TTC549 (cell line): ENCODE measurements around the gene THY1.

Experiments
- FAIRE-seq: peaks from 2 replicates; lab custom pipeline; 2012; peaks lifted over from hg19 to GRCh38; lab: Jason Lieb, UNC

The THY1 gene

DNA sequence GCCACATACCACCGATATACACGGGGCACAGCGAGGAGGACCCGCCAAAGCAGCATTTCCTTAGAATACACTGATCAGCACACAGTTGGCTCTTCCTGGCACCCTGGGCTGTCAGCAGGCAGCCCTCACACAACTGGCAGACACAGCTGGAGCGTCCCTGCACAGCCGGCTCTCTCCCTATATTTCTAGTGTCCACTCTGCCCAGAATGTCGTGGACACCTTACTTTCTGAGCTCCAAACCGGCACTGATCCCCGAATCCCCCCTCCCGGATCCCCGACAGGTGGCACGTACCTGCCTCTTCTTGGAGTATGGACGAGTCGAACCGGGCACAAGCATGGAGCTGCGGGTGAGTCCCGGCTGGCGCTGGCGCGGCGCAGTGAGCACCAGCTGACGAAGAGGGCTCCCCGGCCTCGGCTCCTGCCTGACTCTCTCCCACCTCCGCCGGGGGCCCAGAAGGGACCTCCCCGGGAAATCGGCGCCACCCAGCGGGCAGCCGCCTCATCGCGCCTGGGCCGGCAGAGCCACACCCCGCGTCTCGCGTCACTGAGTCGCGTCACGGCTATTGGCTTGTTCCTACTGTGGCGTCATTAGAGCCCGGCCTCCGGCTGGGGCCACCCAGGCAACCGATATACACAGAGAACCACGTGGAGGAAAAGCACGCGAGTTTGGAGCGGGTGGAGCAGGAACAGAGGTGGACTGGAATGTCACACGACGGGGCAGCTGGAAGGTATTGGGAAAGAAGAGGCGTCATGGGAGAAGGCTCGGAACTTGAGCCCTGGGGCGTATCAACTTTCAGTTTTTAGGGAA, 41.6 kb downstream of the THY1 start, which contains the start of gene USP2:
TSS of gene USP2 (minus strand) at position 510 of the 808 bp plus-strand sequence. CDS start 8,210 bp downstream, outside the sequence.
- FAIRE-seq, result peak; percentile 77

DNA sequence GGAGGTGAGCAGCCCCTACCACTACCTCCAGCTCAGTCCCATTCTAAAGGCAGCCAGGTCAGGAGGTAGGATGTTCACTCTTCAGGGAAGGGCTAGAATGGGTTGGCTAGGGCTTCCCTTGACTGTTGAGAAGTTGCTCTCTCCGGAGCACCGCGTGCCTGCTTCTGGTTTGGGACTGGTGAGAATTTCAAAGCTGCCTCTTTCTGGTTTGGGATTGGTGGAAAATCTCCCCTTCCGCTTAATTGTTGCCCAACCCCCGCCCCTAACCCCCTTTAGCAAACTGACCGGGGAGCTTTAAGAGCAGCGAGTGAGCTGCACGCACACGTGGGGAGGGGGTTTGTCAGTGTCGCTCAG, 42.2 kb downstream of the THY1 start:
- FAIRE-seq, result no peak

DNA sequence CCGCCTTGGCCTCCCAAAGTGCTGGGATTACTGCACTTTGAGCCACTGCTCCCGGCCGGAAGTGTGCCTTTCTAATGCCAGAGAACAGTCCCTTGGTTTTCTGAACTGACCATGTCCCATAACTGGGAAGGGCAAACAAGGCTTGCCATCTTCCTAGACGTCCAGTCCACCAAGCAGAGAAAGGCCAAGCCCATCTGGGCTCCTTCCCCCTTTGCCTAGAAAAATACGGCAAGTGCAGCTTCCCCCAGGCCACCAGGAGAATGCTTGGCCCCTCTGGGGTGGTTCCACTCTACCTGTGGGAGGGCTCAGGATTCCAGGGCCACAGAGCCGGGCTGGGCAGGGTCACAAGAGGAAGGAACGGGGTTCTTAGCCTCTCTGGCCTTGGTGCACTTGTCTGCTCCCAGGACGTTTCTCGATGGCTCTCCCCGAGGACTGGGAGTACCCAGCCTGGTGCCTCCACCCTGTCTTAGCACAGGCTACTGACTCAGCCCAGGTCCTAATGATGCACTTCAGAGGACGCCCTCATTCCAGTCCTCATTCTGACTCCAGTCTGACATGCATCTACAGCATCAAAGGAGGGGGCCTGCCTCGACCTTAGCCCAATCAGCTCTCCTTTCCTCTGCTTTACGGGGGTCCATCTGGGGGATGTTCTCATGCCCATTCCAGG, 42.7 kb downstream of the THY1 start:
- FAIRE-seq, result no peak

DNA sequence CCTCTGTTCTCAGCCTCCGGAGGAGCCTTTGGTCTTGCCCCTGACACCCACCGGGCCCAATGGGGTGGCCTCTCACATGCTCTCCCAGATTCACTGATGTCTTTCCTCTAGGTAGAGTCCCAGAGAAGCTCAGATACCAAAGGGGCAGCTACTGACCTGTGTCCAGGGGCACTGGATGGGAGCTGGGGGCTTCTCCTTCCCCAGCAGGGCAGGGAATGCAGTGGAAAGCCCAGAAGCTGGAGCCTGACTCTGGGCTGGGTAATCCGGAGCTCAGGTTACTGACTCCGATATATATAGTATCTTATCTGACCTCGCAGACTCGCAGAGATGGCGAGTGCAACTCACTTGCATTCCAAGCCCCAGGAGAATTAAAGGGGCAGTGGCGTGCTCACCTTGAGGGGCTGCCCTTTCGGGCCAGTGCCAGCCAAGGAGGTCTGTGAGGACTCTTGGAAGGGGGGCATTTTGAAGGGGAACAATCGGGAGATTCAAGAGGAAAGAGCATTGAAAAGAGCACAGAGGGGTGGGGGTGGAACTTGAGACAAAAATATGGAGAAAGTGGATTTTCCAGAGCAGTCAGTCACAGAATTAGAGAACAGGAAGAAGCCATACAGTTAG, 44.0 kb downstream of the THY1 start:
- no peak for FAIRE-seq

DNA sequence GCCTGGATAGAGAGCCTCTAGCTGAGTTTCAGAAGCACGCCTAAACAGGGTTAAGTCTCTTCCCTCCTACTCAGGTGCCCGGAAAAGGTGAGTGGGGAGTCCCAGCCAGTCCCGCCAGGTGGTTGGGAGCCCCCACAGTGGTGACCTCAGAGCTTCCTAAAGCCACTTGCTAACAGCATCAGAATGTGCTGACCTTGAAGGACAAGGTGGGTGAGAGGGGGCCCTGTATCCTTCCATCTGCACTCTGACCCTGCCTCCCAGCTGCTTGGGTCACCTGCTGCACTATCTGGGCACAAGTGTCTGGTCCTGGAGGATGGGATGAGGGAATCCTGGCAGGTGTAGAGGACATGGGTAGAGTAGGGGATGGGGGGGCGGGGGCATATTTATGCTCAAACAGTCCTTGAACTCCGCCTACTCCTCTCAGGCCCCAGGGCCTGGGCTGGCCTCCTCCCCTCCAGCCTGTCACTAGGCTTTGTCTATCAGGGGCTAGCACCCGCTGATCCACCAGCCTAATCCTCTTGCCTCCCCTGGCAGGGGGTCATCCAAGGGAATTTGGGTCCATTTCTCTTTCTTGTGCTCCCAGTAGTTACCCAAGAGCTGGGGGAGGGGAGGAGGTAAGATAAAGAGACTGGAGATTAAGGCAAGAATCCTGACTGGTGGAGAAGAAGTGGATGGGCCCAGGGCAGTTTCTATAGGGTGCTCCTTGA, 44.9 kb downstream of the THY1 start:
- no peak for FAIRE-seq

DNA sequence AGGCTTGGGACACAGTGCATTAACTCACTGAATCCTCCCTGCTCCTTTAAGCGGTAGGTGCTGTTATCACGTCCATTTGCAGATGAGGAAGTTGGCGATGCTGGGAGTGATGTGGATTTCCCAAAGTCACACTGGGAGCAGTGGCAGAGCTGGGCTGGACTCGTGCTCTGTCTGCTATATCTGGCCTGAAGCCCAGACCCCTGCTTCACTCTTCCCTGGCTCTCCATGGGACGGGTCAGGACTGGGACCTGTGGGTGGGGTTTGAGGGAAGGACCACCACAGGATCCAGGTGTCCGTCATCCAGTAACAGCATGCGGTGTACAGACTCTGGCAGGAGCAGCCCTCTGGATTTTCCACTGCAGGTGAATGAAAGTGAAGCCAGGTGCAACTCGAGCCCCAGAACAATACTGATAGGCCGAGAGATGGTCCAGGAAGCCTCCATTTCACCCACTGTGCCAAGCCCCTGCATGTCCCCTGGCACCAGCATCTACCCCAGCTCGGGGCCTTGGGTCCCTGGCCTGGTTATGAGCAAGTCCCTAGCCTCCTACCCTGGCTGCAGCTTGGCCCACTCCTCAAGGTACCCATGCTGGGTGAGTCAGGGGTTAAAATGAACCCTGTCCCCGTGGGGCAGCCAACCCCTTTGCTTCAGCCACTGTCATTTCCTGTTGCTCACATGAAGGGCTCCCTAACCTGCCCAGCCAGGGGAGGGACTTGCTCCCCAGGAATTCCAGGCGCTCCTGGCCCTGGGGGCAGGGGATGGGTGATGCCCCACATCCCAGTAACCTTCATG, 45.7 kb downstream of the THY1 start:
- no peak for FAIRE-seq

DNA sequence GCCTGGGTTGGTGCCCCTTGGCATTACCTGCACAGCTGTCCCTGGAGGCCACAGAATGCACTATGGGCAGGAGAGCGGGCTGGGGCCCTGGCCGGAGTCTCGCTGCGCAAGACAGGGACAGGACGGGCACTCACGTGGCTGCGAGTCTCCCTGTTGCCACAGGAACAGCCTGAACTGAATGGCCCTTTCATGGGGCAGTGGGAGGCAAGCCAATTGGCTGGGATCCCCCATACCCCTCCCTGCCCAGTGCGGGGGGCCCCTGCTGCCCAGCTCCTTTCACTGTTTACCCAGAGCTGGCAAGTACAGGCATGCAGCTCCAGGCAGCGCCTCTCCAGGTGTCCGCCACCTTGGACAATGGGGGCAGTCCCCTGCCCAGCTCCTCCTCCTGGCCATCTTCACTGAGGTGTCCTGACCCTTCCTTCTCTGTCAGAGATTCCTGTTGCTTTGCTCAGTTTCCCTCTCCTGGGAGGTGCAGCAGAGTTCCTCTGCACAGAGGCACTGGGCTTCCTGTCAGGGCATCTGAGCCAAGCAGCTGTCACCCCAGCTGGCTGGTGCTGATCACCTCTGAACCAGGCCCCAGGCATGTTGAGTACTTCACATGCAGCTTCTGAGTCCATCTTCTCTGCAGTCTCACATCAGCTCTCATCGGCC, 46.6 kb downstream of the THY1 start:
- no peak for FAIRE-seq

DNA sequence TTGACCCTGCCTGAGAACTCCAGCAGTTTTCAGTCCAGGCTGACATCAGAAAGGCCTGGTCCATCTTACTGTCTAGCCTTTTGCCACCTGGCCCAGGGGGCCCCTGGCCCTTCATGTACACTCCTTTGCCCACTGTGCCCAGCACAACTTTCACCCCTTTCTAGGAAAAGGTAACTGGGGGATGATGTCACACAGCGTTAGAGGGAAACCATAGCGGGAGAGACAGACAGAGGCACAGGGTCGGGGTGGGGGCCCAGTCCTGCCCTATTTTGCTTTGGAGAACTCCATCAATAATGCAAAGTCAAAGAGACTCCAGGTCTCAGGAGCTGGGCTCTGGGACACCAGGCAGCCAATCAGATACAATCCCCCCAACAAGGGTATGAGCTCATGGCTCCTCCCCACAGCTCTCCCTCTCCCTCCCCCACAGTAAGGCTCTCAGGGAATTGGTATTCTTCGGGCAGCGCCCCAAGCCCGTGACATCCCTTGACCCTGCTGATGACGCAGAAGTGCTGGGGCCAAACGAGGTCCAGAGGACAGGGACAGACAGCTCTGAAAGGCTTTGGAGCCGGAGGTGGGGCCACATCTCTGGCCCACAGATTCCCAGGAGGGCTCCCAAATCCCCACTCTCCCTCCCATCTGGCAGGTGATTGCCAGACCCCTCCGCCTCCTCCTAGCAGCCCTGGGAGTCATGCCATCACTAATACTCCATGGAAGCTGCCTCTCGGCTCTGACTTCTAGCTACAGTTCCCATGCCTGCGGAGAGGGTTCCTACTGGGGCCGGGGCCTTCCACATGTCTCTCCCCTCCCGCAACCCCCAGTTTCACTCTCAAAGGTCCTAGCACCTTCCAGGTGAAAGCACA, 47.4 kb downstream of the THY1 start:
- no peak for FAIRE-seq

DNA sequence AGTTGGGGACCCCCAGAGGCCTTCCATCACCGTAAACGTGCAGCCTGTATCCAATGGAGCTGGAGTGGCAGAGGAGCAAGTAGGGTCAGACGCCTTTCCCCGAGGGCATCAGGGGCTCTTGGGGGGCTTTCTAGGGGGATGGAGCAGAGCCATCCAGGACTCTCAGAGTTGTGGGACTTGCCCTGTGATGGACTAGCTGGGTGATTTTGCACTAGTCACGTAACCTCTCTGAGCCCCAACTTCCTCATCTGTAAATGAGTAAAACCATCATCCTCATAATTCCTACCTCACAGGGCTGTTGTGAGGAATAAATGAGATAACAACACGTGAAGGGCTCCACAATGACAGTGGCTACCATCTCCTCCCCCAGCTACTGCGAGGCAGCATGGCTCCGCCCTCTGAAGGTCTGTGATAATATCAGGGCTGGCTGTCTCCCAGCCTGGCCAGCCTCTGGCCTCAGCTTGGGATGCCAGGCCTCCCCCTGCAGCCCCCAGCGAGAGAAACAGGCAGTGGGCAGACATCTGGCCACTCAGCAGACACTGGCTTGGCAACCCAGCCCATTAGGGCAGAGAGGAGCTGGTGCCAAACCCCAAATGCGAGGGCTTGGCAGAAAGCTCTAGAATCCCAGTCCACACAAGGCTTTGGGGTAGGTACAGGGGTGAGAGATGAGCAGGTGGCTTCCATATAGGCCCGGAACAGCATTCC, 48.2 kb downstream of the THY1 start:
- no peak for FAIRE-seq

DNA sequence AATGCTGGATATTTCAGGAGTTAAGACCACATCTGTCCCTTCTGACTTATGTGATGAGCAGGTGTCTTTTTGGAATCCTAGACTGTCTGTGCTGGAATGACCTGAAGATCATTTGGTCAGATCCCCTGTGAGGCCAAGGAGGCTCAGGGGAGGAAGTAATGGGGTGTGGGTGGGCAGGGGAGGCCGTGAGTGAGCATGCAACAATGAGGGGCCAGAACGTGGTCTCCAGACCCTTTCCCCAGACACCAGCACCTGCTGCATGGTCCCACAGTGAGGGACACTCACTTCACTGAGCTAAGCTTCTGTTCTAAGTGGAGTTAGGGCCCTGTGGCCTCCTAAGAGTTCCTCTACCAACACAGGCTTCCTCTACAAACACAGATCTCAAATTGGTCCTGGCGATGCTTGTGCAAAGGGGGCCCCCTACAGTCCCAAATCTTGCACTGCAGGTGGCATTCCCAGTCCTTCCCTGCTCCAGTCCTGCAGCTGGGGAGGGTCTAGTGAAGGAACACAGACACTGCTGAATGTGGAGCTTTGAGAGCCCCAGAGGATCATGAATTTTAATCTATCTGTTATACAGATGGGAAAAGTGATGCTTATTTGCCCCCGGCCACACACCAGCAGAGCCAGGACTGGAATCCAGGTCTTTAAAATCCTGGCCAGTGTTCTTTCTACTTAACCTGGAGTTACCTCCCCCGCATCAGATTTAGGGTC, 48.9 kb downstream of the THY1 start:
- FAIRE-seq, result peak; percentile 72

DNA sequence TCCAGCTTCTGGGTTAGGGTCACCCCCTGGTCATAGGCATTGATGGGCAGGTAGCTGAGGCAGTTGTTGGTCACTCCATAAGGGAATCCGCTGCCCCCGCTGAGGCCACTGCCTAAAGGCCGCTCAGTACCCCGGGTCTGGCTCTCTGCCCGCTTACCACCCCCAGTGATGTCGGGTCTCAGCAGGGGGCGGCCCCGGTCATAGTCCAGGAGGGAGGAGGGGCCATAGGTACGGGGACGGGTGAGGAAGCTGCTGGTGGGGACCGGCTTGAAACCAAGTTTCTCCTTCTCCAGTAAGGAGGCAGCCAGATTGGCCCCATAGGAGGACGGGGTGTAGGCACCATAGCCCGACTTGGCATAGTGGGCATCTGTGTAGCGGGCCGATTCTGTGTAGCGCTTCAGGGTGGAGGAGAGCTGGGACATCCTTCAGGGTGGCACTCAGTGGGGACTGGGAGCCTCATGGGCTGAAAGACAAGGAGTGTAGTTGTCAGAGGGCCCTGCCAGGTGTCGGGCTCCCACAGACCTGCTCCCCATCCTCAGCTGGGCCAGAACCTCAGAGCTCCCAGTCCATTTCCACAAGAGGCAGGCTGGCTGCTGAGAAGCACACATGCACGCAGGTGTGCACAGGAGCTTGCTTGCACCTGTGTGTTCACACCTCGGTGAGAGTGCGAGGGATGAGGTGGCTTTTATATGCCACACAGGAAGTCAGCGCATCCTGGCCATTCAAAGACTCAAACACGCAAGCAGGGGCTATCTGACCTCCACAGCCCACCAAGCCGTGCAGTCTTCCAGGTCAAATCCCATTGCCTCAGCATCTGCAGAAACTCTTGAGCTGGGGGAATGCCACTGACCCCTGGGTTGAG, 49.7 kb downstream of the THY1 start:
- FAIRE-seq, result no peak

DNA sequence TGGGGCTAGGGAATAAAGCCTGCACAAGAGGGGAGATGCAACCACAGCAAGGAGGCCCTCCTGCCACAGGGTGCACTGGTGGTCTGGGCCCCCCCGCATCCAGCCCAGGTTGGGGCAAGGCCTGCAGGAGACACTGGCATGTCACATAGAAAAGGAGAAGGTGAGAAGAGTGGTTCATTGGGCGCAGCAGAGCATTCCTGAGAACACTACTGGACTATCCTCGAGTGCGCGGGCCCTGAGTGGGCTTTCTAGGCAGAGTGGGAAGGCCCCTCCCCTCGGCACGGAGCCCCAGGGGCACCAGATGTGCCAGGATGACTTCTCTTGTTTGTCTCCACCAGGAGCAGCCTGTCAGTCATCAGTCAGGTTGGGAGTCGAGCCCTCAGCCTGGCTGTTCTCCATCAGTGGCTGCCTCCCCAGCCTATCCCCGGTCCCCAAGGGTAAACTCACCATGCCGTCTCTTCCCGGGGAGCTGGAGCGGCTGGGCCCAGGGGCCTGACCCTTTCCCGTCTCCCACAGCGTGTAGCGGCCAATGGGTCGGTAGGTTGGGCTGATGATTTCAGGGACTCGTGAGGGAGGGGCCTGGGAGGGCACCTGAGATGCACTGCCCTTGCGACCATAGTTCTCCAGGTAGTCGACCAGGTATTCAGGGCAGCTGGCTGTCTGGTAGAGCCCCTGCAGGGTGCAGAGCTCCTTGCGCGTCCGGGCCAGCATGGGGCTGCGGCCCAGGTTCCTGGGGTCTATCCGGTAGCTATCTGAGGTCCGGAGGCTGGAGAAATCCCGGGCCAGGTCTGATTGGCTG, 50.5 kb downstream of the THY1 start:
- no peak for FAIRE-seq

DNA sequence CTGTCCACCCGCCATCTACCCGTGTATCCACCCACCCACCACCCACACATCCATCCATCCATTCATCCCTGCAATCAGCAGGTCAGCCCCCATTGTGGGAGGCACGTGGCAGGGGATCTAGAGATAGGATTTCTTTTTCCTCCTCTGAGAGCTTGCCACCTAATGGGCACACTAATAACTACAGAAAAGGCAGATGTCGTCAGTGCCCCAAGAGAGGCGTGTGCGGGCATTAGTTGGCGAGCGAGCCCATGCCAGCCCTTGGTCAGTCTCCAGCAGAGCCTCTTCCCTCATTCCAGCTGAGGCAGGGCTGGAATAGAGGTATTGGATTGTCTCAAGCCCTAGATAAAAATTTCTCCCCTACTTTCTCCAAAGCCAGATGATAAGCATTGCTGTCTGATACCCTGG, 51.2 kb downstream of the THY1 start:
- no peak for FAIRE-seq

DNA sequence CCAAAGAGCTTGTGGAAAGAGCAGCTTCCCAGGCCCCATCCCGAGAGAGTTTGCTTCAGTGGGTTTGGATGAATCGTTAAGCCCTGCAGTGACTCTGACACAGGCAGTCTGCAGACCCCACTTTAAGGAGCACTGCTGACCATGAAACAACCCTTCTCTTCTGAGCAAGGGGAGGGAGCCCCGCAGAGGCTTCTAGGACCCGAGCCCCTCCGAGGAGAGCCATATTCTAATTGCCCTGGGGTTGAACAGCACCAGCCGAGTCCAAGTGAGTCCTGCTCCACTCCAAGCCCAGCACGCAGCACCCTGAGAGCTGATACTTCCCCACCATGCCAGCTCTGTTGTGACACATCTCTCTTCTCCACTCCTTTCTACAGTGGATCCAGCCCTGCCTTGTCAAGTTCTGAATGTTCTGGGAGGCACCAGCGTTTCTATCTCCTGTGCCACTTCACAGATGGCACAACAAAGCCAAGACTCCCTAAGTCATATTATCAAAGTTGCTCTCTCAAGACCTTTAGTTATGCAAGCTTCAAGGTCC, 51.8 kb downstream of the THY1 start:
- no peak for FAIRE-seq

DNA sequence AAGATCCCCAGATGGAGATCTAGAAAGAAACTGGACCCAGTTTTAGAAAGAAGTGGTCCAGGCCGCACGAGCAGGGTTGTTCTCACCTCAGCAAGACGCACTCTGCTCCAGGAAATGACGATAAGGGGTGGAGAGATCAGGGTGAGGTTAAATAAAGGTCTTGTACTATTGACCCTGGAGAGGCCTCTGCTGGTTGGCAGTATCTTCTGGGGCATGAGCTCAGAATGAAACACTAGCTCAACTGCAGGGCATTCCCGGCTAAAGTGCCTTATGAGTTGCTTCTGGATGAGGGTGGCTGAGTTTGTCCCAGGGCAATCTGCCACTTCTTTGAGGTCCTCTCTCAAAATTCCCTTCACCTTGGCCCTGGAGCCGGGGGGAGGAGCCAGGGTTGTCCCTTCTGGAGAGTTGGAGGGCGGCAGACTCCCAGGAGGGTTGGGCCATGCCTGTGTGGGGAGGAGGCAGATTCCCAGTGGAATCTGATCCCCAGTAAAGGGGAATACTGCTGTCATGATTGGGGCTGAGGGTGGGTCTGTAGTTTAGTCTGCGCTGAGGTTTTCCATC, 52.4 kb downstream of the THY1 start:
- no peak for FAIRE-seq

DNA sequence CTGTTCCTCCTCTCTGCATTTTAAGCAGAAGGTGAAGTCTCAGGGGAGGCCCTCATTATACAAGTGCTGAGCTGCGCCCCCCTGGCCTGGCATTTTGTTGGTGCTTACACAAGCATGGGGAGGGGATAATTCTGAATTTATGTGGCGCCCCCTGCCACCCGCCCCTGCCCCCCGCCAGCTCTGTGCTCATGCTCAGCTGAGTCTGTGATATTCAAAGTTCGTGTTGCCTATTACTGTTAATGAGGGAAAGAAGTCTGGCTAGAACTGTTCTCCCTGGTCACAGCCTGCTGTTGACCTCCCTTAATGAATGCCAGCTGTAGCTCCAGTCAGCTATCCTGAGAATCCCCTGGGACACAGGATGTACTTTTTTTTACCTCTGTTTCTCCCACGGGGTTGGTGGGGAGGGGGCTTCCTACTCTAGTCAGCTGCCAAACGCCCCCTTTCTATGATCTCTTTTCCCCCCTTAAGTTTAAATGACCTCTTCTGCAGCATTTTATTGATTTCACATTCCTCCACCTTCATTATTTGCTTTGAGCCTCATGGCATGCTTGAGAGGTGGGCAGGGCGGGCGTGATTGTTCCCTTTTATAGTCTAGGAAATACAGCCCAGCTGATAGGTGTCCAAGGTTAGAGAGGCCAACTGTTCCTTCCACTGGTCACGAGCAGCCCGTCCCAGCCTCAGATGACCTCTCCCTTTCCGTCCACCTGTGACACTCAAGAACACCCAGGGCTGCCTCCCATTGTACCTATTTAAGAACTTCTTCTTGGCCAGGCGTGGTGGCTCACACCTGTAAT, 53.6 kb downstream of the THY1 start:
- no peak for FAIRE-seq
